Fibroblast of lung (primary cell): ENCODE measurements around the gene ARID1B.

ENCODE experiments used
- EZH2 ChIP-seq: IDR thresholded peaks from 2 replicates; pipeline ENCODE4 v1.5.1; 2012; ENCODE audit warnings: low read length, control low read depth, mild to moderate bottlenecking; ENCODE audit errors: missing control alignments
- TF ChIP-seq, protein P1 (sequence below), 2 donors: IDR thresholded peaks in 1 of 2; conservative IDR thresholded peaks in 1 of 2; 1 replicate in 1 of 2; 2 replicates in 1 of 2; pipeline ENCODE4 v1.5.1; 2011 to 2012; ENCODE audit warnings: low read length in 2 of 2, control low read depth in 1 of 2, inconsistent platforms in 1 of 2, low read depth in 1 of 2, mild to moderate bottlenecking in 1 of 2

DNA sequence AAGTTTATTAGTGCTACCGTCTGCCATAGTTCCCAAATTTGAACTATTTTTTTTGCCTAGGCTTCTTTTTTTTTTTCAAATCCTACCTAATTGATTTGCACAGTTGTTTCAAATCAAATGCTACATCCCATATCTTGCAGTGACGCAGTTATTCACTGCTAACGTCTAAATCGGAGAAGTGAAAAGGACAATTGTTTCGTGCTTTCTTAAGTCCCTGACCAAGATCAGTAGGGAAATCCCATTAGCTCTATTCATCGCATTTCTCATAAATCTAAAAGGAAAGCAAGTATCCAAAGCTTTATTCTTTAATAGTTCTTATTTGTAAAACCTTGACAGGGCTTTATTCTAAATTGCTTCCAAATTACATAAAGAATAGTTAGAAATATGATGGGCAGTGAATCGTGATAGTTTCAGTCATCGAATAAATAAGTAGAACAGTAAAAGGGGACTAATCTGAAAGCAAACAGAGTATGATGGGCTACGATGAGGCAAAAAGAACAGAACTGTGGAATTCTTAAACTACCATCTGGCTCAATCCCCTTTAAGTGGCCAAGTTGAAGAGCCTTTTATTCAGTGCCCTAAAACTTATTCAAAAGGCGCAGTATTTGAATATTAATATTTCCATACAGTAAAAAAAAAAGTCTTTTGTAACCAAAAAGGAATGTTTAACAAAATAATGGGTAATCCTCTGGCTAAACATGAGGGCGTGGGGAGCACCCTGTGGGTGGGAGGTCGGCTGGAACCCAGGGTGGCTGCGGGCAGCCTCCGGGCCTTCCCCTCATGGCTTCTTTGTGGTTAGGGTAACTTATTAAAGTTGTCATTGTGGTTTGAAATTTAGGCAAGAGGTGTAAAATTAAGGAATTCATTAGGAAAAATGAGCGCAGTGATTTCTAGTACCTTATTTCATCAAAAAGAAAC lies 3.0 kb upstream of the ARID1B start:
- TF ChIP-seq, protein P1, sequence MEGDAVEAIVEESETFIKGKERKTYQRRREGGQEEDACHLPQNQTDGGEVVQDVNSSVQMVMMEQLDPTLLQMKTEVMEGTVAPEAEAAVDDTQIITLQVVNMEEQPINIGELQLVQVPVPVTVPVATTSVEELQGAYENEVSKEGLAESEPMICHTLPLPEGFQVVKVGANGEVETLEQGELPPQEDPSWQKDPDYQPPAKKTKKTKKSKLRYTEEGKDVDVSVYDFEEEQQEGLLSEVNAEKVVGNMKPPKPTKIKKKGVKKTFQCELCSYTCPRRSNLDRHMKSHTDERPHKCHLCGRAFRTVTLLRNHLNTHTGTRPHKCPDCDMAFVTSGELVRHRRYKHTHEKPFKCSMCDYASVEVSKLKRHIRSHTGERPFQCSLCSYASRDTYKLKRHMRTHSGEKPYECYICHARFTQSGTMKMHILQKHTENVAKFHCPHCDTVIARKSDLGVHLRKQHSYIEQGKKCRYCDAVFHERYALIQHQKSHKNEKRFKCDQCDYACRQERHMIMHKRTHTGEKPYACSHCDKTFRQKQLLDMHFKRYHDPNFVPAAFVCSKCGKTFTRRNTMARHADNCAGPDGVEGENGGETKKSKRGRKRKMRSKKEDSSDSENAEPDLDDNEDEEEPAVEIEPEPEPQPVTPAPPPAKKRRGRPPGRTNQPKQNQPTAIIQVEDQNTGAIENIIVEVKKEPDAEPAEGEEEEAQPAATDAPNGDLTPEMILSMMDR (conservative IDR thresholded peaks at IDR 0.05 in 1 of 2, IDR thresholded peaks at IDR 0.05 in 1 of 2; ENCODE audit: low read depth in 1 of 2, low read length in 2 of 2): no peak
- no peak for TF ChIP-seq EZH2
